Activated T-helper 1 cell treated with anti-CD3 and anti-CD28 coated beads, Interleukin-2, amount 50 U/mL, for 16 hours (primary cell): ENCODE results near the gene GDPD5.

Experiments used
- DNase-seq, 2 donors: peaks; one replicate each; pipeline ENCODE4 v3.0.0-alpha.2; 2020; ENCODE audit warnings: low read depth in 1 of 2, low spot score in 1 of 2

GDPD5 gene

DNA sequence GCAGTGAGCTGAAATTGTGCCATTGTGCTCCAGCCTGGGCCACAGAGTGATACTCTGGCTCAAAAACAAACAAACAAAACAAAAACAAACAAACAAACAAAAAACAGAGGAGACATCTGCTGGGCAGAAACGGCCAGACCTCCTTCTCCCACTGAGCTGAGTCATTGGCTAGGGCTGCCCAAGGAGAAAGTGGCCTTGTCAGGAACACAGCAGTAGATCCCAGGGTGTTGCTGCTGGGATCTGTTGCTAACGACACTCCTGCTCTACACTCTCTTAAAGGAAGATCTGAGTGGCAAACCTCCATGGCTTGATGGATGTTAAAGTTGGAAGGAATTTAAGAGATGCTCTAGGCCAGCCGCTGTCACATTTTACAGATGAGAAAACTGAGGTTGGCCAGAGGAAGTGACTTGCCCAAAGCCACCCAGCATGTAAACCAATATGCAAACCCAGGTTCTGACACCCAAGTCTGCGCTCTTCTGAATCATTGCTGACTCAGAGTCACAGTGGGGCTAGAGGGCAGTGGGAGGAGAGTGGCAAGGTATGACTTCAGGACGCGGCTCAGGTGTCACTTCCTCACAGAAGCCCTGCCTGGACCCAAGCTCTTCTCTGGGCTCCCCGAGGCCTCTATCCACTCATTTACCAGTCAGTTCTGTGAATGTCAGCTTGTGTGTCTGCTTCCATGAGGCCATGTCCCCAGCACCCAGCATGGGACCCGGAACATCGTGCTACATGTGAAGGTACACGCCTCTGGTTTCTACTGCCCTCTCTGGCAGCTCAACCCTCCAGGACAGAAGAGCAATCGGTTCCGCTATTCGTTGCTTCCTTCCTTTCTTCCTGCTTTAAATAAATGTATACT is 11.3 kb upstream of the GDPD5 start:
- peak in 1 of 2 donors; percentile 42 for DNase-seq

DNA sequence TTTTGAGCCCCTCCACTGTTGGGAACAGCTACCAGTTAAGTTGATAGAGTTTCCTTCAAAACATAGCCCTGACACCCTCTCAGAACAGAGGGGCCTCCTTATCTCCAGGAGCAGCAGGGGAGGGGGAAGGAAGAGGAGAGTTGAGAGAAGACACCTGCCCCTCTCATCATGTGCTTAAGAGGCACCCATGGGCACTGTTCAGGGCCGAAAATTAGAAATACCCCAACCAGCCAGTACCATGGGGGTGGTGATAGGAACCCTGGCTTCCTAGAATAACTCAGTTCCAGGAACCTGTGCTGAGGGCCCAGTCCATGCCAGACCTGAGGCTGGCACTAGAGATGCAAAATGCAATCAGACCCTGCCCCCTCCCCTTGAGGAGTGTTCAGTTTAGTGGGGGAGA is 9.3 kb upstream of the GDPD5 start:
- no peak for DNase-seq

DNA sequence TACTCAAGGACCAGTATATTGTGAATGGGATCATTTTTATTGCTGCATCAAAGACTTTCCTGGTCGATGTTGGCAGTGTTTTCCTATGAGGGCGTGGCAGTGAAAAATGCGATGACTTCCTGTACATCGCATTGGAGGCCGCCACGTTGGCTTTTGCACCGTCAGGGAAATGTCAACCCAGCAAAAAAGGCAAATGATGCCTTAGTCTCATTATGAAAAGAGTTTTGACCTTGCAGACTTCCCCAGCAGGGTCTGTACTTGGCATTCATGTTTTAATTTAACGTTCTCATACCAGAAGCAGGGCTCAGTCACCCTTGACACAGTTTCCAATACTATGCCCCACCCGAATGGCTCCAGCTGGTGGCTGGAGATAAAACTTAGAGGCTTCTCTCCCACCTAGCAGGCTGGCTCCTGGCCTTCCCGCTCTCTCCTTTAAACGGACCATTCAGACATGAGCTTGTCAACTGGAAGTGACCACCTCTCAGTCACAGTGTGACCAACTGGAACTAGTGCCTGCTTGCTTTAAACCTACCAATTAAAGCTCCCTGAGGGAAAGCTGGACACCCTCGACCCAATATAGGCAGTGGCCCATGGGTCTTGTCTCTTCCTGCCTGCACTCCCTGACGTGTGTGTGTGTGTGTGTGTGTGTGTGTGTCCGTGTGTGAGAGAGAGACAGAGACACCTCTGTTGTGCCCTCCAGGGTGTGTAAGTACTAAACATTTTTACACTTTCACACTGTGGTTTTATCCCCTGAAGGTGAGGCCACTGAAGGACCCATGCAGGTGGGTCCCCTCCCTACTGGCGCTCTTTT is 8.7 kb upstream of the GDPD5 start:
- no peak for DNase-seq

DNA sequence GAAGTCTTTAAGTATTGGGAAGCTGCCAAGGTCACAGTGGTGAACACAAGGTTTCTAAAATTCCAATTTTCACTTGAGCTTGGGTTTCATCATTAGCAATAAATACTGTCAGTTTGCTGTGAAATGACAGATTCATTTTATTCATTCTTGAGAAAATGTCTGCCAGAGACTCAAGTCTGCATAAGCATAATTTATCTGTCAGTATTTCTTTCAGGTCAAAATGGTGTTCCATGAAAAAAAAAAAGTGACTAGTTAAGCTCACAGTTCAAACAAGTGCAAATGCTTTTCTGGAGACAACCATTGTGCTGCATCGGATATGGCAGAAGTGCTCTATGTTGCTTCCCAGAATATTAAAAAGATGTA is 8.1 kb upstream of the GDPD5 start:
- DNase-seq = no peak

DNA sequence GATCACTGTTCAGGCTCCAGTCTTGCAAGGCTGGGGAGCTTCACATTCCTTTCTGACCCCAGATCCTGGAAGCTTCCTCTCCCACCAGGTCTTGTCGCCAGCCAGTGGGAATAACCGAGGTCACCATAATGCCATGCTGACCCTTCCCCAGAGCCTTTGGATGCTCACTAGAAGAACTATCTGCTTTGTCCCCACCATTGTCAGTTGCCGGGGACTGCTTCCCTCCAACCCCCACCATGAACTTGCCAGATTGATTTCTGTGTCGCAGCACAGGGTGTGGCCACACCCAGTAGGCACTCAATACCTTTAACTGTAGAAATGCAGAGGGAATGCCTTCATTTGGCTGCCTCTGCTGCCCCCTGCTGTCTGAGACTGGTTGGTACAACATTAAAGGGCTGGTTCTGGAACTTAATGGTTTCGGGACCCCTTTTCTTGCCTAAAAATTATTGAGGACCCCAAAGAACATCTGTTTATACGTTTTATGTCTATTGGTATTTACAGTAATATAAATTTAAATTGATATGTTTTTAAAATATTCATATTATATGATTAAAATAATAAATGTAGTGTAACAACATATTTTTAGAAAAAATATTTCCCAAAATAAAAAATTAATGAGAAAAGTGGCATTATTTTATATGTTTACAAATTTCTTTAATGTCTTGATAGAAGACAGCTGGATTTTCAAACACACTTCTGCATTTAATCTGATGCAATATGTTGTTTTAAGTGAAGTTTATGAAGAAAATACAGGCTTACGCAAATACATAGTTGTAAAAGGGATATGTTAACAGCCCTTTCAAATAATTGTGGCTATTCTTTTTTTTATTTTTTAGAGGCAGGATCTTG is 6.7 kb upstream of the GDPD5 start:
- DNase-seq = peak; percentile 71 to 73

DNA sequence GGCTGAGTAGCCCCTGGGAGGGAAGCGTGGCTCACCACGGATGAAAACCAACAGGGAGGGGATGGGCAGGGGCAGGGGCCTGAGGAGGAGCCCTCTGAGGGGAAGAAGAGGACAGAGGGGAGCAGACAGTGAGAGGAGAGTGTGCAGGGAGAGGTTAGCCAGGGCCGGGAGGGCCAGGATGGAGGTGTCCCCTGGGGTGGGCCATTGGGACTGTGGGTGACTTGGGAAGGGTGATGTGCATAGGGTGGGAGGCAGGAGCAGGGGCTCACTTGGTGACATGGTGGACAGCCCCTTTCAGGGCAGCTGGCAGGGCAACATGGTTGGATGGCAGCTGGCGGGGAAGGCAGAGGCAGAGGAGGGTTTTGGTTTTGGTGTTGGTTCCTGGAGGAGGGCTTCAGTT is 5.6 kb upstream of the GDPD5 start:
- no peak for DNase-seq

DNA sequence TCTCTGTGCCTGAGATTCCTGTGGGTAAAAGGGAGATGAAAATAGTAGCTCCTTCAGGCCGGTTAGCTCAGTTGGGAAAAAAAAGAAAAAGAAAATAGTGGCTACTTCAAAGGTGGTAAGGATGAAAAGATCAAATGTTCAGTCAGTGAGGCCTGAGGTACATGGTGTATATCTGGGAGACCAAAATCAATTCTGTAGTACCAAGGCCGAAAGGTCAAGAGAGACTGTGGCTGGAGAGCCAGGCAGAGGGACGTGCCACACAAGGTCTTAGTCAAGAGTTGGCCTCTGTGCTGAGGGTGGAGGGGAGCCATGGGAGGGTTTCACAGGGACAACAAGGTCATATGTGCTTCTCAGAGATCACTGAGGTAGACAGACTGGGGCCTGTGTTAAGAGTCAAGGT is 4.8 kb upstream of the GDPD5 start:
- DNase-seq = no peak

DNA sequence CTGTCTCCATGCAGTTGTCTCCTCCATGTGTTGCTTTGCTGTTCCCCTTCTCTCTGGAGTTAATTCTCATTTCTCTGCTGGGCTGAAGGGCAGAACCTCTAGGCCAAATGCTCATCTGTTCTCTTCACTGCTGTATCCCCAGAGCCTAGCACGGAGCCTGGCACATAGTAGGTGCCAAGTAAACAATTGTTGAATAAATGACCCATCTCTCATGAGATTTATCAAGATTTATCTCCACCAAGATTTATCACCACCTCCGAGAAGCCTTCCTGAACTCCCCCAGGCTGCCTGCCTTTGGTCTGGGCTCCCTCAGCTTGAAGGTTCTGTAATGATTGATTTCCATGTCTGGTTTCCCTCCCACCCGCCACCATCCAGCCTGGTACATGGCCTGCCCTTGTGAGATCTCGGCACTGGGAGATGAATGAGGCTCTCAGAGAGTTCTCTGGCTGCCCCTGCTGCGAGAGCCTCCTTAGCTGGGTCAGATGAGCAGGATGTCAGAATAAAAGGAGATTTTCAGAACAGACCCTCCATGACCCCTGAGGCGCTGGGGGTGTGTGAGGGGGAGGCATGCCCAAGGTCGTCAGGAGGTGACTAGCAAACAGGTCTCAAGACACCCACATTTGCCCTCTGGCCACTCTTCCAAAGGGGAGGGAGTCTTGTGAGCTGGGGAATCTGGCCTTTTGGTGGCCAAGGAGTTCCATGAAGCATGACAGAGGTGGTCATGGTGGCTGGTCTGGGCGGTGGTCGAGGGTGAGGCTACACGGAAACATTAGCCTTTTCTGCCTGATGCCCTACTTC is 2.4 kb upstream of the GDPD5 start:
- no peak for DNase-seq

DNA sequence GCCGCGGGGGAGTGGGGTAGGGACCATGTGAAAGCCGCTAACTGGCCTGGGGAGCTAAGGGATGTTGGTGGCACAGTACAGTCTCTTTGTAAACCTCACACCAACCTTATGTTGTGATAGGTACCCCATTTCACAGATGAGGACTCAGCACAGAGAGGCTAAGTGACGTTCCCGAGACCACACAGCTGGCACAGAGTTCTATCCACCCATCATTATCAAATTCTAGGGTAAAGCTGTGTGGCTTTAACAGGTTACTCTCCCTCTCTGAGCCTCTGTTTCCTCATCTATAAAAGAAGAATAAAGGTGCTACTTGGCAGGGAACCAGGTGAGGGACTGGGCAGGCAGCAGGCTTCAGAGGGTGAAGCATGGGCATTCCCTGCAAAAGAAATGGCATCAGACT is 1.4 kb upstream of the GDPD5 start:
- no peak for DNase-seq

DNA sequence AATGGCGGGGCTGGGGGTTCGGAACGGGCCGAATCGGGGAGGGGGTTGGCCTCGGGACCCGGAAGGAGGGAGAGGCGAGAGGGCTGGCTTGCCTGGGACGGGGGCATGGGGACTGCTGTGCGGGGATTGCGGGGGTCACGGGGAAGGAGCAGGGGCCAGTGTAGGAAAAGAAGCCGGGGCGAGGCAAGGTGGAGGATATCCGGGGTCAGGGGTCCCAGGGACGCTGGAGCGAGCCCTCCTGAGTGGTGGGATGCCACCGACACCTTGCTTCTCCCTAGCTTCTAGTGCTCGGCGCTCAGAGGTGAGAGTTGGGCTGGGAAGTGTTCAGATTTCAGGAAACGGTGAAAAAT is 426 bp upstream of the GDPD5 start:
- no peak for DNase-seq

DNA sequence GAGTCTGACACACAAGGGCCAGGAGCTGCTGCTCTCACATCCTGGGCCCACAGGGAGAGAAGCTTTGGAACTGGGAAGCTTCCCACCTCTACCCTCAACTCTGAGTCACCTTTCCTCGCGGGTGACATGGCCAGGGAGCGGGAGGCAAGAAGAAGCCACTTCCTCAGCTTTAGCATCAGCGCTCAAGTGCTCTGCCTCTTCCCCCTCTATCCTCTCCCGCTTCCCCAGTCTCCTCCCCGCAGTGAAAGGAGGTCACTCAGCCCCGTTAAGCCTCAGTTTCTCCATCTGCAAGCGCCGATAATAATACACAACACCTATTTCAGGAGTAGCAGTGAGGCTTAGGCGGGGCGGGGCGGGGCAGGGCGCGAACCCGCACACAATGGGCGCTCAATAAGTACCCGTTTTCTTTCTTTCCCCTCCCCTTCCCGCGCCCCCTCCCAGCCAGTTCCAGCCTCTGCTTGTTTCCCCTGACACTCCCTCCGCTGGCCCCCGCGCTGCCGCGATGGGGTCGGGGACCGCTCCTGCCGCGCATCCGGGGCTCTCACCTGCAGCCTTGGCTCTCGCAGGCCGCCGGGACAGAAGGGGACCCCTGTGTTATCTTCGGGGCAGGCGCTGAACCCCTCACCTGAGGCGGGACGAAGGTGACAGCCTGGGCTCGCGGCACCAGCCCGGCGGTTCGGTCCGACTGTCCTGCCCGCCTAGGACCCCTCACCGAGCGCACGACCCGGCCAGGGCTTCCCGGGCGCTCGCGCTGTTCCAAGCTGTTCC is 892 bp downstream of the GDPD5 start:
- DNase-seq = peak in 1 of 2 donors; percentile 15

DNA sequence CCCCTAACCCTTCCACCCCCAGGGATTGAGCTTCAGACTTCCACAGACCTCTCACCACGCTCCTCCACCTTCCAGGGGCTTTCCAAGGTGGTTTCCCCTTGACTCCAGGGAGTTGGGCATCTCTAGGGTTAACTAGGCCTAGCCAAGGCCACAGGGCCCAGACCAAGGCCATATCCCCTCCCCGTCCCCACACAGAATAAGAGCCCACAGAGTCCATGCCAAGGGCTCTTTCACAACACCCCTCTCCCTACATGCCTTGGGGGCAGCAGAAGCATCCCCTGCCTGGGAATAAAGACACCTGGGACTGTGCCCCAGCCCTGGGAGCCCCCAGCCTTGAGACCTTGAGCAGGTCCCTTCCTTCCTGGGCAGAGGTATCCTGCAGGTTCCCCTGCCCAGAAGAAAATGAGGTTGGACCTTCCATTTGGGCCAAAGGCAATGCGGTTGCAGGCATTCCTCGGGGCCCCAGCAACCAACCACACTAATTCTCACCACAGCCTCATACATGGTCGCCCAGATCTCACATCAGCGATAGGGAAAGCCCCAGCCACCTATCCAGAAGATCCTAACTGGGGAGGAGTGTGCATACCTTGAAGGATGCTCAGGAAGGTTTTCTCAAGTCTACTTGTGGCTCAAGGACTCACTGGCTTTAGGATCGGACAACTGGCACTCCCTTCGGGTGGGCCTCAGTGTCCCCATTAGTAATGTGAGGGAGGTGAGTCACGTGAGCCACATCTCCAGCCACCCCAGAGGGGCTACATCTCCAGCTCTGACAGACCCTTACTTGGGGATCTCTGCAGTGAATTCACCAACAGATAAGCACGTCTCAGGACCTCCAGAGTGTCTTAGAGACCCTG is 1.7 kb downstream of the GDPD5 start:
- DNase-seq = no peak

DNA sequence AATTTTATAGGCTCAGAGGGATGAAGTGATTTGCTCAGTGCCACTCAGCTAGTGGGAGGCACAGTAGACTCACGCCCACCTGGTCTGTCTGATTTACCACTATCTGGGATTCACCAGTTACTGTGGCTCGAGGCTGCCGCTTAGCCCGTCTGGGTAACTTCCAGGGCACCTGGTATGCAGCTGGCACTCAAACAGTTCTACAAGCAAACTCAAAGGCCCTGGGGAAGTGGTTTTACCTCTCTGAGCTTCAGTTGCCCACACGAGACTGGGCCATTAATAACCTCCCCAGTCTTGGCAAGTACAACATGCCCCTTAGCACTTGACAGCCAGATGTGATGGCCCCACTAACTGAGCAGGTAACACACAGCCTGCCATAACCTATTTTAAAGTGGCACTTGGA is 2.6 kb downstream of the GDPD5 start:
- no peak for DNase-seq

DNA sequence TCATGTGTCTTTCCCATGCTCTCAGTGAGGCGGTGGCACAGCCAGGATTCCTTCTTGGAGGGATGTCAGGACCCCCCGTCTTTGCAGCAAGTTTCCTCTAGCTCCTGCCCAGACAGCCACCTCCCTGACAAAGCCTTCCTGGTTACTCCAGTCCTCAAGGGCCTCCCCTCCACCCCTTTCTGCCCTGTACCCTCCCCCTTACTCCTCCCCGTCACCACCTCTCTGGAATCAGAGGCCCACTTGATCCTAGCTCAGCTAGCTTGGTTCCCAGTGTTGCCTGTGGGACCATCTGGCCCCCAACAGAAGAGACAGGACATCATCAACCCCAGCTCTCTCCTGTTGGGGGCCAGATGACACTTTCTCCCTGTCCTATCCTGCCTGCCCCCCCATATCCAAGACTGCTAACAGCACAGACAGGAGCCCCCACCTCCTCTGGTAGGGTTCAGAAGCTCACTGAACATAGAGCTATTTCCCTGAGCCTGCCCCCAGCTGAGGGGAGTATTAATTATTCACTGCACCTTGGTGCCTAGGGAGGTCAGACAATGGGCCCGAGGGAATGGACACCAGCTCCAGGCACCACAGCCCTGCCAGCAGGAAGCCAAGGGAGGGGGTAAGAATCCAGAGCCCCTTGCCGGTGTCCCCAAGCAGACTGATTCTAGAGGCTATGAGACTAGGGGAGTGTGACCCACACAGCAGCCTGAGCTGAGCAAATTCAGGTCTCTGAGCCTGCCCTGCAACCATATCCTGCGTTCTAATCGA is 3.3 kb downstream of the GDPD5 start:
- DNase-seq = no peak

DNA sequence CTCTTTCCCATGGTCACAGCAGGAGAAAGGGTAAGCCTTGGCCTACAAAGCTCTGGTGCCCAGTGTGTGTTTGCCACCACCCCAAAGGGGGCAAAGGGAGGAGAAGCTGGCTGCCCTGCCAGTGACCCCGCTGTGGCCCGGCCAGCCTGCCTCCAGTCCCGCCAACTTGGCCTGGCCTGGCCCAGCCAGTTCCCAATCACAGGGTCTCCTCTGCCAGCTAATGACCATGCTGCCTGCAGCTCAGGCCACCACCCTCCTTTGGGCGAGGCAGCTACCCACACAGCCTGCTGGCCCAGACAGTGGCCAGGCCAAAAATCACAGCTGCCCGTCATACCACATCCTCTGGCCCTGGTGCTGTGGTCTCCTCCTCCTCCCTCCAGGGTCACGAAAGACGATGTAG is 5.1 kb downstream of the GDPD5 start:
- no peak for DNase-seq

DNA sequence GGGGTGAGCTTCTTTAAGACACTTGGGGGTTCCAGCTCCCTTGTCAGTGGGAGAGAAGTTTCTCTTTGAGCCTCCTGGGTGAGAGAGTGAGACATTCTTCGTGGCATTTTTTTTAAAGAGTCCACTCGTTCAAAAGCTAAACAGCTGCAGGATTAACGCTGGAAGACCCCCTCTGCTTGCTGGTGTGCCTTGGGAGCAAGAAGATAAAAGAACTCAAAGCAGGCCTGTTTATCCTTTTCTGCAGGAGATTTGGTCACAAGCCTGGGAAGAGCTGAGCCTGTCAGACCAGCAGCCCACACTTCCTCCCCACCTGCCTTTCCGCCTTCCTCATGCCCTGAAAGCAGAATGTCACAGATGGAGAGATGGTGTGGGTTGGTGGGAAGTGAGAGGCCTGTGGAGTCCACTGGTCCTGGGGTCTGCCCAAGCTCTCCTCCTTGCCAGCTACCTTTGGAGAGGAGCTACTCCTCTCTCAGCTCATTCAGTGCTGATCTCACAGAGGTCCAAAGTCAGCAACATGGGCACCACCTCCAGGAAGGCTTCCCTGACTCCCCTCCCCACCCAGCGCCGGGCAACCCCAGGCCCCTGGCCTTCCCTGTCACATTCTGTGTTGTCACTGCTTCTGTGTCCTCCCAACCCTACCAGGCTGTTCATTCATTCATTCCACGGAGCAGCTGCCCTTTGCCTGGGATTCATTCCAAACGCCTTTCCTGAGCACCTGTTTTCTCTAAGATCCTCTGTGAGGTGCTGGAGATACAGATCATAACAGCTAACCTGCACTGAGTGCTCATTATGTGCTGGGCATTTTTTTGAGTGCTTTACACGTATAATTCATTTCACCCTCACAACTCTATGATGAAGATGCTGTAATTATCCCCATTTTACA is 6.7 kb downstream of the GDPD5 start:
- no peak for DNase-seq

DNA sequence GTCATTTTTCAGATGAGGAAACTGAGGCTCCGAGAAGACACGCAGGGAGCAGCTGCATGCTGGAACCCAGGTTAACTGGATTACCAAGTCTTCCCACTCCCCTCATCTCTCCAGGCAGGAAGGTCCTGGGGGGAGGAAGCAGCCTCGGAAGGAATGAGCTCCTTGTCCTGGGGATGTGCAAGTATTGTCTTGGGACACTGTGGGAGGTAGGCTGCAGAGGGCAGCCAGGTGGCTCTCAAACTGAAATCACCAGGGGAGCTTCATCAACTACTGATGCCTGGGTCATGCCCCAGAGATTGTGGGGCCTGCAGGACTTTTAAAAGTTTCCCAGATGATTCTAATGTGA is 7.6 kb downstream of the GDPD5 start:
- DNase-seq = no peak

DNA sequence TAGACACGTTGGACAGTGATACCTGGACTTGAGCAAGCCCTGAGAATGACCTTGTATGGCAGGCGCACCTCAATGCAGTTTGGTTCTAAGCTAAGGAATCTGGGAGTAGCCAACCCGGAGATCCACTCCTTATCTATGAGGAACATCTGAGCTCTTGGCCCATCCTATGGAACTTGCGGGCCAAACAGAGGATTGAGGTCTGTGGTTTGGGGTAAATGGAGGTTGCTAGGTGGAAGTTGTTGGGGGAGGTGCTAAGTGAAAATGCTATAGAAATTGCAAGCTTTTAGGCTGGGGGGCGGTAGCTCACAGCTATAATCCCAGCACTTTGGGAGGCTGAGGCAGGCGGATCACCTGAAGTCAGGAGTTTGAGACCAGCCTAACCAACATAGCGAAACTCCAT is 8.9 kb downstream of the GDPD5 start:
- DNase-seq = no peak
